ENCODE data around the gene RABL3.
"Not testable (repeated sequence)": the region's sequence is repeated elsewhere in the genome, so short reads cannot be mapped to it uniquely, and the experiment has no call there.

GRCh38 chr3:120785832-120786231, 43.5 kb upstream of the RABL3 start:
- not testable (repeated sequence) for TF ChIP-seq POLR2A (IDR thresholded peaks at IDR 0.05; ENCODE audit: low read length); GATA1 (IDR thresholded peaks at IDR 0.05; ENCODE audit: low read depth, low read length)
